Aorta (tissue), 5 donors: ENCODE data around the gene SMC2. TPM values are rescaled to one million over a fixed set of nuclear protein-coding genes. Genes with fewer than 3 reads are reported as not detected.

Experiments used
- ATAC-seq: fragments of 200-7000 bp; cut with Tn5 transposase; one replicate; pipeline ENCODE4 v1.9.1; 2022; ENCODE audit warnings: moderate library complexity; ENCODE audit not compliant: low FRiP score
- DNase-seq, 2 donors: peaks; one replicate each; pipeline ENCODE4 v3.0.0-alpha.2; 2020
- H3K27ac ChIP-seq, 2 donors: one replicate each; pipeline ENCODE4 v1.5.1; 2013; ENCODE audit warnings: low read length in 2 of 2, mild to moderate bottlenecking in 2 of 2, moderate library complexity in 2 of 2, control low read depth in 1 of 2, inconsistent platforms in 1 of 2, low read depth in 1 of 2
- H3K27me3 ChIP-seq, 2 donors: one replicate each; pipeline ENCODE4 v1.6.1; 2013; ENCODE audit warnings: control low read depth in 1 of 2, low read length in 1 of 2, mild to moderate bottlenecking in 1 of 2, moderate library complexity in 1 of 2; ENCODE audit not compliant: insufficient read depth in 2 of 2, control insufficient read depth in 1 of 2
- H3K36me3 ChIP-seq, 2 donors: one replicate each; pipeline ENCODE4 v1.6.1; 2013; ENCODE audit warnings: control low read depth in 1 of 2, low read length in 1 of 2, mild to moderate bottlenecking in 1 of 2; ENCODE audit not compliant: insufficient read depth in 2 of 2, control insufficient read depth in 1 of 2
- H3K4me1 ChIP-seq, 2 donors: one replicate each; pipeline ENCODE4 v1.6.1; 2013; ENCODE audit warnings: low read length in 2 of 2, control low read depth in 1 of 2, mild to moderate bottlenecking in 1 of 2, moderate library complexity in 1 of 2; ENCODE audit not compliant: insufficient read depth in 2 of 2, control insufficient read depth in 1 of 2
- H3K4me3 ChIP-seq, 2 donors: one replicate each; pipeline ENCODE4 v1.5.1; 2013; ENCODE audit warnings: low read length in 2 of 2, control low read depth in 1 of 2, mild to moderate bottlenecking in 1 of 2
- H3K9me3 ChIP-seq: one replicate; pipeline ENCODE4 v1.6.1; 2013; ENCODE audit warnings: mild to moderate bottlenecking, low read length; ENCODE audit not compliant: control insufficient read depth
- WGBS, 2 donors: extraction: QIAGEN DNeasy Blood & Tissue Kit; methylation state at CpG; one replicate each; pipeline ENCODE4 v1.1.7; 2013; 5-methylcytosine and 5-hydroxymethylcytosine counted together
- intact Hi-C, 2 donors: fragments of 100-400 bp; cut with DNase I; formaldehyde crosslinking; loops; one replicate each; pipeline versions ENCODE4 v1.14.2 to v1.15.0; 2022
- polyA plus RNA-seq, 2 donors: library from polyadenylated mRNA; stranded (reverse); fragments of 200-250 nt; gene quantifications; one replicate each; pipeline ENCODE4 v1.2.3, GENCODE V29; 2013
- total RNA-seq, 2 donors: library from RNA; stranded (reverse); fragmentation: NEBNext Ultra II Directional; extraction: Animal tissue kit (Norgen Biotek cat#: 25700); gene quantifications; one replicate each; pipeline ENCODE4 v1.2.1, GENCODE V29; 2021
- donor health status: healthy with polysubstance abuse.
- donor health status: Bipolar disorder and iron deficiency.
- donor health status: DM: no; HTN: no; CAD: no.
- donor health status: DM: no; HTN: no; CAD: no.
- donor health status: DM: yes; HTN: yes; CAD: no.

SMC2 gene
- total and polyA plus RNA-seq, 4 donors = 2.6 to 8.8 (median 4.4) TPM

DNA sequence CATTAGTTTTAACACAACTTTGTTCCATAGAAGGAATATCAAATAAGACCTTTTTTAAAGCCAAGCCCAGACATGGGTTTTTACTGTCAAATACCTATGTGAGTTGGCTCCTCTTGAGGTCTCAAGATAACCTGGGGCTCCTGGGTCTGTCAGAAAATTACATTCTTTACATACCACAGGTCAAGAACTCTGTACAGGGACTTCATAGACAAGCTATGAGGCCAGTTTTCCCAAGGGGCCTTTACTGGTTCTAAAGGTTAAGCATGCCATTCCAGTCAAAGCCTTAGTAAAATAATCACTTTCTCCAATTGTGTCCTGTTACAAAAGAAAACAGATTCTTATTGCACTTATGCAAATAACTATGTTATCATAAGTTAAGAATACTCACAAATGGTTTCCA, 15.5 kb upstream of the SMC2 start:
- H3K36me3 ChIP-seq = no peaks in the 10 kb centered on the region
- H3K9me3 ChIP-seq = no peaks in the 10 kb centered on the region
- no peak overlapping the region for H3K4me3 ChIP-seq
- no peak overlapping the region for H3K27ac ChIP-seq
- H3K27me3 ChIP-seq = peaks cover 0 to 1% of the 10 kb centered on the region in 2 donors
- intact Hi-C loops = no loop called here
- DNase-seq (no peak), ATAC-seq (no peak)
- peaks cover 0 to 2% of the 10 kb centered on the region in 2 donors for H3K4me1 ChIP-seq

DNA sequence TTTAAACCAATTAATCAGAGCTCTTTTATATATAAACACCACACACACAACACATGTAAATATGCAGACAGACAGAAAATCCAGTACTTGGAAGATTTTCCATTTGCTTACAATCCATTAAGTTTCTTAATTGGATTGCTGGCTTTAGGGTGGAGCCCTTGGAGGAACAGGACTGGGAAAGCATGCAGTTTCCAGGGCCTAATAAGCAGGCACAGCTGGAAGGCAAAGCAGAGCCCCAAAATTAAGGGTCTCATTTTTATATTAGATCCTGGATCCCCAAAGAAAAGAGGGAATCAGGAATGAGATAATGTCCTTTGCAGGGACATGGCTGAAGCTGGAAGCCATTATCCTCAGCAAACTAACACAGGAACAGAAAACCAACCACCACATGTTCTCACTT, 13.1 kb upstream of the SMC2 start:
- H3K36me3 ChIP-seq = no peaks in the 10 kb centered on the region
- peaks cover 0 to 1% of the 10 kb centered on the region in 2 donors for H3K27me3 ChIP-seq
- H3K4me3 ChIP-seq = no peak overlapping the region
- no peak overlapping the region for H3K27ac ChIP-seq
- DNase-seq (no peak), ATAC-seq (no peak)
- intact Hi-C loops = no loop called here
- H3K4me1 ChIP-seq = no peaks in the 10 kb centered on the region
- H3K9me3 ChIP-seq = no peaks in the 10 kb centered on the region

DNA sequence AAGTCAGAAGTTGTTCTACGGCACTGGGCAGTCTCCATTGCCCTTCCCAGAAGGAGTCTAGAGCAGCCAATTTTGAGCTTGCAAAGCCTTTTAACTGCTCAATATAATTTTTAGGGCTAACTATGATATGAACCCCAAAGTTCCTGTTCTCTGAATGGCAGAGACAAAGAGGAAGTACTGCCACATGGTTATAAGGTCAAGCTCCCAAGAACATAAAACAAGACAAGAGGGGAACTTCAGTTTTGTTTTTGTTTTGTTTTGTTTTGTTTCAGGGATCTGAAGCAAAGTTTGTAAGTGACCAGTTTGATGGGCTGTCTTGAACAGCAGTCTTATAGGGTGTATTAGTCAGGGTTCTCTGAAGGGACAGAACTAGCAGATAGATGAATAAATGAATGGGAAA, 11.9 kb upstream of the SMC2 start:
- H3K4me3 ChIP-seq = no peak overlapping the region
- H3K4me1 ChIP-seq = no peaks in the 10 kb centered on the region
- ATAC-seq = no peak
- no peak overlapping the region for H3K27ac ChIP-seq
- no peaks in the 10 kb centered on the region for H3K9me3 ChIP-seq
- no peaks in the 10 kb centered on the region for H3K36me3 ChIP-seq
- WGBS, 2 donors = 93 to 97% methylated on average over 1 of the region's 1 CpG
- H3K27me3 ChIP-seq = peaks cover 0 to 1% of the 10 kb centered on the region in 2 donors
- intact Hi-C loops = no loop called here
- no peak for DNase-seq

DNA sequence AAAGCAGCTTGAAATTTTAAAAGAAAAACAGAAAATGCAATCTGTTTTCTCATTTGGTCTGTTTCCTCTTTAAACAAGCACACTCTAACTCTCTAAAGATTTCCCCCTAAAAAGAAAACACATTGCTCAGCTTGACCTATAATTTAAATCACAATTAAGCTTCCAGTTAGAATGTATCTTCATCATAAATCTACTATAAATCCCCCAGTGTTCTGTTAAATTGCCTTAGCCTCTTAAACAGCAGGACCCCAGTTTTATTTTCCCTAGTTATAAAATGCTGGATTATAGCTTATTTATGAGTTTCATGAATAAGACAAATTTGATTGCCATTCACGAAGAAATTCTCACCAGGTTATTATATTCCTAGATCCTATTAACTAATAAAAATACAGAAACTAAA, 8.6 kb upstream of the SMC2 start:
- Histone ChIP-seq H3K4me1 (no peaks in the 10 kb centered on the region), H3K36me3 (no peaks in the 10 kb centered on the region), H3K9me3 (no peaks in the 10 kb centered on the region), H3K4me3 (no peak overlapping the region), H3K27me3 (no peaks in the 10 kb centered on the region), H3K27ac (no peak overlapping the region)
- DNase-seq (no peak), ATAC-seq (no peak)
- intact Hi-C loops = no loop called here
- WGBS, 2 donors = 78 to 79% methylated on average over 1 of the region's 1 CpG

DNA sequence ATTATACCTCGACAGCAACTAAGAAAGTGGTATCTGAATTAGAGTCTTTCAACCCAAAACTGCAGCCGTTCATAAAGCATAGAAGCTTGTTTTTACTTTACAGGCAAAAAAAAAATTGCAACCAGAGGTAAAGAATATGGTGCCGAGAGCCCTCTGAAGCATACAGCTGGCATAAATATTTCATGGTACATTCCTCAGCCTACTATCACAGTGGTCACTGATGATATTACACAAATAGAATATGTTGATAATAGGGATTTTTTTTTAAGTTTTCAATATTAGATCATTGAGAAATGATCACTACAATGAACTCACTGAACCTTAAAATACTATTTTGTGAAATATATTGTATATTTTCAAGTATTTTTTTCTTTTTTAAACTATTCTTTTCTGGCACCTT, 6.2 kb upstream of the SMC2 start:
- no peak overlapping the region for H3K27ac ChIP-seq
- intact Hi-C loops = no loop called here
- H3K4me3 ChIP-seq = no peak overlapping the region
- WGBS, 2 donors = 88 to 89% methylated on average over 3 of the region's 3 CpGs
- no peaks in the 10 kb centered on the region for H3K27me3 ChIP-seq
- DNase-seq (no peak), ATAC-seq (no peak)
- no peaks in the 10 kb centered on the region for H3K36me3 ChIP-seq
- peaks cover 0 to 5% of the 10 kb centered on the region in 2 donors for H3K4me1 ChIP-seq
- no peaks in the 10 kb centered on the region for H3K9me3 ChIP-seq

DNA sequence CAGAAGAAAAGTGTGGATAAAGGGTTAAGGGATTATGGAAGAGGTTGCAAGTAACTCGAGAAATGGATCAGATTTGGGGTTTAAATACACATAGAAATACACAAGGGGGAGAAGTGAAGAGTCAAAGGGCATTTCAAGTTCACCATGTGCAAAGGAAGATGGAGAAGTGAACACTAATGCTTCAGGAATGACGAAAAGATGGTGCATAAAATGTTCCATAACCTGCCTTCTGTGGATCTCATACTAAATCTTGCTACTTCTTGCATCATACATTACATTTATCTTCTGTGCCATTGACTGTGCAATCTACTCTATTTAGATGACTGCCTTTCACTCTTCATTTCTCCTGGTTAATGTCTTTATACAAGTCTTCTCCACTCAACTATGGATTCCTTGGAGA, 5.7 kb upstream of the SMC2 start:
- DNase-seq (no peak), ATAC-seq (no peak)
- no peak overlapping the region for H3K27ac ChIP-seq
- no peaks in the 10 kb centered on the region for H3K27me3 ChIP-seq
- H3K4me1 ChIP-seq = peaks cover 0 to 5% of the 10 kb centered on the region in 2 donors
- 73 to 79% methylated on average over 2 of the region's 2 CpGs for WGBS, 2 donors
- no peak overlapping the region for H3K4me3 ChIP-seq
- intact Hi-C loops = no loop called here
- no peaks in the 10 kb centered on the region for H3K36me3 ChIP-seq
- no peaks in the 10 kb centered on the region for H3K9me3 ChIP-seq

DNA sequence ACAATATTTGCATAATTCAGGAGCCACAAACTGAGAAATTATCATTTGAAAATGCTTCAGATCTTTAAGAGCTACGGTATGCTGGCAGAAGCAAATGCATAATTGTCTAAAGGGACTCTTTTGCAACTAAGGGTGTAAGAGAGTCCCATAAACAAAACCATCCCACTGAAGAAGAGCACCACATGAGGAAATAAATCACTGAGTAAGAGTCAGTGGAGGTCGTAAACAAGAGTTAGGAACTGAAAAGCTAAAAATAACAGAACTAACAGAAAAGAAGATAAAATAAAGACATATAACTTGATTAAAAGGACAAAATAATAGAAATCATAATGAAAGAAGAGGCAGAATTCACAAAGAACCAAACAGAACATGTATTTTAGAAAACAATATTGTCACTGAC, 3.5 kb upstream of the SMC2 start:
- Histone ChIP-seq H3K27me3 (no peaks in the 10 kb centered on the region), H3K9me3 (no peaks in the 10 kb centered on the region), H3K4me3 (no peak overlapping the region), H3K36me3 (no peaks in the 10 kb centered on the region), H3K4me1 (peaks cover 0 to 5% of the 10 kb centered on the region in 2 donors), H3K27ac (no peak overlapping the region)
- WGBS, 2 donors = 60 to 71% methylated on average over 2 of the region's 2 CpGs
- ATAC-seq (no peak), DNase-seq (no peak)
- intact Hi-C loops = loop anchor here in 1 of 2 donors (5.0 to 10.0 kb wide), 4 partner anchors 184 to 696 kb away; partner anchors contain the start of gene NIPSNAP3A

DNA sequence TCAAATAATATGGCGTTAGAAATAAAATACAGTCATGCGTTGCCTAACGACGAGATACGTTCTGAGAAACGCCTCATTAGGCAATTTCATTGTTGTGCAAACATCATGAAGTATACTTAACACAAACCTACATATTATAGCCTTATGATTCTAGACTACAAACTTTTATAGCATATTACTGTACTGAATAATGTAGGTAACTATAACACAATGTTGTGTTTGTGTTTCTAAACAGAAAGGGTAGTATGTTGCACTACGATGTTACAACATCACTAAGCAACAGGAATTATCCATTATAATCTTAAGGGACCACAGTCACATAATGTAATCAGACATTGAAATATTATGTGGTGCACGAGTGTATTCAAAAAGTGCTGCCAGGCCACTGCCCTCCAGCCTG, 3.0 kb upstream of the SMC2 start:
- no peaks in the 10 kb centered on the region for H3K36me3 ChIP-seq
- intact Hi-C loops = loop anchor here in 1 of 2 donors (5.0 to 10.0 kb wide), 4 partner anchors 184 to 696 kb away; partner anchors contain the start of gene NIPSNAP3A
- 55 to 59% methylated on average over 8 of the region's 8 CpGs for WGBS, 2 donors
- DNase-seq (no peak), ATAC-seq (no peak)
- H3K9me3 ChIP-seq = no peaks in the 10 kb centered on the region
- peak overlapping the region in 1 of 2 donors; percentile 70 for H3K27ac ChIP-seq
- peaks cover 0 to 5% of the 10 kb centered on the region in 2 donors for H3K4me1 ChIP-seq
- H3K4me3 ChIP-seq = no peak overlapping the region
- no peaks in the 10 kb centered on the region for H3K27me3 ChIP-seq

DNA sequence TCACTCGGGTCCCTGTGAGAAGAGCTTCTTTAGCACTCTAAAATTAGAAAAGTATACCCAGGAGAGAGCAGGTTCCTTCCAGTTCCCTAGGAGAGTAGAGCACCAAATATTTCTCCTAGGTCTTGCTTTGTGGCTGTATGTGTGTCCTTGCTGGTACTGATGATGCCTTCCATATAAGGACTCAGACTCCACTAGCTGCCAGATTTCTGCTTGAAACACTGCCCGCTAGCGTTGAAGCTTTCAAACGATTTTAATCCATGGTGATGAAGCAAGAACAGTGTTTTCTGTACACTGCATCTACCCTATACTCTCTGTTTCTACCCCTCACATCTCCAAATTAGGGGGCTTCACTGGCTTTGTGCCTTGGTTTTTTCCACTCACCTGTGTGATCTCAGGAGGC, 2.4 kb upstream of the SMC2 start:
- intact Hi-C loops = loop anchor here in 1 of 2 donors (5.0 to 10.0 kb wide), 4 partner anchors 183 to 697 kb away; partner anchors contain the start of gene NIPSNAP3A
- DNase-seq (peak in 1 of 2 donors; percentile 53), ATAC-seq (peak; percentile 51)
- Histone ChIP-seq H3K27me3 (no peaks in the 10 kb centered on the region), H3K4me1 (peaks cover 0 to 5% of the 10 kb centered on the region in 2 donors), H3K27ac (peak overlapping the region; percentile 70 to 71), H3K4me3 (peak overlapping the region in 1 of 2 donors; percentile 64), H3K36me3 (no peaks in the 10 kb centered on the region), H3K9me3 (no peaks in the 10 kb centered on the region)
- 2% methylated on average over 4 of the region's 4 CpGs for WGBS, 2 donors
